Measurements from ENCODE around the gene MBD6. TPM values are rescaled to one million over a fixed set of nuclear protein-coding genes. Genes with fewer than 3 reads are reported as not detected.

MBD6 gene
- total RNA-seq, 1 donor = 6.9 TPM

GRCh38 chr12:57536597-57536942 is 13.9 kb downstream of the MBD6 start:
- DNase-seq (ENCODE audit: low read depth) = no peak
- TF ChIP-seq CTCF (IDR thresholded peaks at IDR 0.05; ENCODE audit: insufficient read depth, low read depth, low read length) = no peak
- no peak overlapping the region for H3K4me3 ChIP-seq (ENCODE audit: low read depth, low read length)

- no peak for DNase-seq (ENCODE audit: low read depth)
- TF ChIP-seq CTCF (IDR thresholded peaks at IDR 0.05; ENCODE audit: insufficient read depth, low read depth, low read length) = no peak
- H3K4me3 ChIP-seq (ENCODE audit: low read depth, low read length) = no peak overlapping the region
These were observed 16.6 kb downstream of the MBD6 start for GRCh38 chr12:57539134-57539768.

GRCh38 chr12:57541001-57541400 is 18.4 kb downstream of the MBD6 start:
- no peak for TF ChIP-seq CTCF (IDR thresholded peaks at IDR 0.05; ENCODE audit: insufficient read depth, low read depth, low read length)
- no peak overlapping the region for H3K4me3 ChIP-seq (ENCODE audit: low read depth, low read length)
- no peak for DNase-seq (ENCODE audit: low read depth)

GRCh38 chr12:57541717-57542116 is 19.1 kb downstream of the MBD6 start:
- H3K4me3 ChIP-seq (ENCODE audit: low read depth, low read length) = no peak overlapping the region
- no peak for TF ChIP-seq CTCF (IDR thresholded peaks at IDR 0.05; ENCODE audit: insufficient read depth, low read depth, low read length)

GRCh38 chr12:57543581-57543980 is 21.0 kb downstream of the MBD6 start:
- DNase-seq (ENCODE audit: low read depth) = no peak
- no peak for TF ChIP-seq CTCF (IDR thresholded peaks at IDR 0.05; ENCODE audit: insufficient read depth, low read depth, low read length)
- H3K4me3 ChIP-seq (ENCODE audit: low read depth, low read length) = no peak overlapping the region

More at GRCh38 chr12:57541717-57542116, 19.1 kb downstream of the MBD6 start:
- DNase-seq (ENCODE audit: low read depth) = no peak

- H3K4me3 ChIP-seq (ENCODE audit: low read depth, low read length) = peak overlapping the region; percentile 93
- TF ChIP-seq CTCF (IDR thresholded peaks at IDR 0.05; ENCODE audit: insufficient read depth, low read depth, low read length) = no peak
- DNase-seq (ENCODE audit: low read depth) = no peak
These were observed 23.3 kb downstream of the MBD6 start for GRCh38 chr12:57545809-57546437.
